BLaER1 treated with 17β-estradiol and CSF1 and Interleukin-3, amounts not matched to agents 10 nM and 100 nM (cell line): ENCODE data around the gene MVD.

Experiments used
- H3K27ac ChIP-seq, 11 experiments: shearing (Covaris generic); formaldehyde crosslinking; 2 replicates each; pipeline ENCODE4 v1.8.1; 2022
- H3K27me3 ChIP-seq, 11 experiments: shearing (Covaris generic); formaldehyde crosslinking; 2 replicates each; pipeline ENCODE4 v1.8.1; 2022
- H3K36me3 ChIP-seq, 11 experiments: shearing (Covaris generic); formaldehyde crosslinking; 2 replicates each; pipeline ENCODE4 v1.8.1; 2022
- H3K4me1 ChIP-seq, 10 experiments: shearing (Covaris generic); formaldehyde crosslinking; 2 replicates each; pipeline ENCODE4 v1.8.1; 2022
- H3K4me2 ChIP-seq, 11 experiments: shearing (Covaris generic); formaldehyde crosslinking; 2 replicates each; pipeline ENCODE4 v1.8.1; 2022
- H3K4me3 ChIP-seq, 10 experiments: shearing (Covaris generic); formaldehyde crosslinking; 2 replicates each; pipeline ENCODE4 v1.8.1; 2022
- H3K9ac ChIP-seq, 11 experiments: shearing (Covaris generic); formaldehyde crosslinking; 2 replicates each; pipeline ENCODE4 v1.8.1; 2022
- H3K9me3 ChIP-seq, 11 experiments: shearing (Covaris generic); formaldehyde crosslinking; replicated peaks in 1 of 11; 2 replicates each; pipeline ENCODE4 v1.8.1; 2022
- H4K20me1 ChIP-seq, 11 experiments: shearing (Covaris generic); formaldehyde crosslinking; 2 replicates each; pipeline ENCODE4 v1.8.1; 2022
- Cebpa-rat ChIP-seq, 11 experiments: shearing (Covaris generic); IDR thresholded peaks; 2 replicates each; pipeline ENCODE4 v1.8.1; 2022

Gene MVD

GRCh38 chr16:88630433-88630832, 32.5 kb downstream of the MVD start:
- Histone ChIP-seq H3K4me3 (no peak overlapping the region), H3K36me3 (peaks cover 39 to 69% (median 60%) of the 10 kb centered on the region in 11 experiments), H3K4me2 (peak overlapping the region in 10 of 11 experiments; percentile 1 to 100 (median 95); a peak in 16 of 22 replicates), H4K20me1 (peaks cover 0 to 56% (median 30%) of the 10 kb centered on the region in 11 experiments; a peak in 18 of 22 replicates), H3K27me3 (peaks cover 0 to 6% (median 2%) of the 10 kb centered on the region in 11 experiments; a peak in 15 of 22 replicates), H3K9me3 (no peaks in the 10 kb centered on the region), H3K4me1 (peaks cover 60 to 100% (median 90%) of the 10 kb centered on the region in 10 experiments), H3K9ac (peak overlapping the region in 6 of 11 experiments; percentile 4 to 49 (median 30); a peak in 4 of 22 replicates), H3K27ac (peak overlapping the region in 4 of 11 experiments; percentile 14 to 97 (median 75); a peak in 7 of 22 replicates)
- TF ChIP-seq Cebpa-rat (IDR thresholded peaks at IDR 0.05), result no peak

GRCh38 chr16:88629835-88630234, 33.1 kb downstream of the MVD start:
- TF ChIP-seq Cebpa-rat (IDR thresholded peaks at IDR 0.05), result no peak

GRCh38 chr16:88628512-88628974, 34.3 kb downstream of the MVD start:
- H3K27me3 ChIP-seq, result no peaks in the 10 kb centered on the region
- H3K4me2 ChIP-seq, result peak overlapping the region; percentile 75 to 99 (median 89)
- peak overlapping the region; percentile 59 to 97 (median 86); a peak in 21 of 22 replicates for H3K27ac ChIP-seq
- TF ChIP-seq Cebpa-rat (IDR thresholded peaks at IDR 0.05), result no peak
- peak overlapping the region in 3 of 10 experiments; percentile 2 to 38 (median 9); a peak in 5 of 20 replicates for H3K4me3 ChIP-seq
- peaks cover 53 to 99% (median 87%) of the 10 kb centered on the region in 10 experiments for H3K4me1 ChIP-seq
- H3K36me3 ChIP-seq, result peaks cover 58 to 88% (median 79%) of the 10 kb centered on the region in 11 experiments
- H3K9ac ChIP-seq, result peak overlapping the region; percentile 60 to 83 (median 71); a peak in 21 of 22 replicates
- H4K20me1 ChIP-seq, result peaks cover 0 to 64% (median 25%) of the 10 kb centered on the region in 11 experiments; a peak in 18 of 22 replicates
- H3K9me3 ChIP-seq, result no peaks in the 10 kb centered on the region

More at GRCh38 chr16:88629835-88630234, 33.1 kb downstream of the MVD start:
- Histone ChIP-seq H3K36me3 (peaks cover 45 to 75% (median 66%) of the 10 kb centered on the region in 11 experiments), H3K9me3 (no peaks in the 10 kb centered on the region), H3K9ac (peak overlapping the region in 8 of 11 experiments; percentile 4 to 42 (median 20); a peak in 7 of 22 replicates), H3K4me2 (peak overlapping the region in 8 of 11 experiments; percentile 16 to 99 (median 90); a peak in 13 of 22 replicates), H3K4me3 (no peak overlapping the region), H3K27me3 (0 out of 22 replicates have a peak, but pooled peaks cover 0 to under 1% (median 0%) of the 10 kb centered on the region in 11 experiments), H3K4me1 (peaks cover 54 to 100% (median 90%) of the 10 kb centered on the region in 10 experiments), H4K20me1 (peaks cover 0 to 56% (median 30%) of the 10 kb centered on the region in 11 experiments; a peak in 18 of 22 replicates), H3K27ac (peak overlapping the region in 6 of 11 experiments; percentile 2 to 97 (median 46); a peak in 7 of 22 replicates)

- Histone ChIP-seq H3K9ac (peak overlapping the region; percentile 60 to 83 (median 71); a peak in 21 of 22 replicates), H3K9me3 (no peaks in the 10 kb centered on the region), H3K27ac (peak overlapping the region; percentile 59 to 97 (median 86); a peak in 21 of 22 replicates), H3K4me3 (peak overlapping the region in 3 of 10 experiments; percentile 2 to 38 (median 9); a peak in 4 of 20 replicates), H3K4me1 (peaks cover 46 to 91% (median 80%) of the 10 kb centered on the region in 10 experiments), H3K4me2 (peak overlapping the region; percentile 75 to 99 (median 89)), H3K27me3 (no peaks in the 10 kb centered on the region), H3K36me3 (peaks cover 65 to 95% (median 86%) of the 10 kb centered on the region in 11 experiments), H4K20me1 (peaks cover 0 to 64% (median 17%) of the 10 kb centered on the region in 11 experiments; a peak in 16 of 22 replicates)
- no peak for TF ChIP-seq Cebpa-rat (IDR thresholded peaks at IDR 0.05)
Observed at GRCh38 chr16:88627531-88628411, 35.1 kb downstream of the MVD start.

GRCh38 chr16:88626646-88627045, 36.2 kb downstream of the MVD start:
- Histone ChIP-seq H4K20me1 (peaks cover 0 to 64% (median 18%) of the 10 kb centered on the region in 11 experiments; a peak in 12 of 22 replicates), H3K27ac (peak overlapping the region in 5 of 11 experiments; percentile 7 to 97 (median 92); a peak in 8 of 22 replicates), H3K9ac (peak overlapping the region in 4 of 11 experiments; percentile 14 to 83 (median 54); a peak in 2 of 22 replicates), H3K27me3 (no peaks in the 10 kb centered on the region), H3K4me2 (peak overlapping the region in 8 of 11 experiments; percentile 75 to 99 (median 89); a peak in 10 of 22 replicates), H3K4me3 (no peak overlapping the region), H3K9me3 (no peaks in the 10 kb centered on the region), H3K36me3 (peaks cover 68 to 97% (median 87%) of the 10 kb centered on the region in 11 experiments), H3K4me1 (peaks cover 36 to 80% (median 68%) of the 10 kb centered on the region in 10 experiments)
- no peak for TF ChIP-seq Cebpa-rat (IDR thresholded peaks at IDR 0.05)

GRCh38 chr16:88624977-88625576, 37.8 kb downstream of the MVD start:
- H3K4me2 ChIP-seq, result peak overlapping the region in 5 of 11 experiments; percentile 36 to 56 (median 44); a peak in 9 of 22 replicates
- no peak overlapping the region for H3K4me3 ChIP-seq
- peak overlapping the region in 3 of 11 experiments; percentile 24 to 44 (median 35); a peak in 4 of 22 replicates for H3K9ac ChIP-seq
- peaks cover 6 to 65% (median 28%) of the 10 kb centered on the region in 11 experiments; a peak in 20 of 22 replicates for H4K20me1 ChIP-seq
- no peak for TF ChIP-seq Cebpa-rat (IDR thresholded peaks at IDR 0.05)
- H3K27ac ChIP-seq, result 0 out of 22 replicates have a peak overlapping the region, but pooled peaks of 1 of the 11 experiments have one; percentile 26
- peaks cover 67 to 98% (median 85%) of the 10 kb centered on the region in 11 experiments for H3K36me3 ChIP-seq
- H3K4me1 ChIP-seq, result peaks cover 21 to 69% (median 57%) of the 10 kb centered on the region in 10 experiments
- H3K27me3 ChIP-seq, result no peaks in the 10 kb centered on the region
- no peaks in the 10 kb centered on the region for H3K9me3 ChIP-seq

GRCh38 chr16:88624481-88624880, 38.4 kb downstream of the MVD start:
- peaks cover 9 to 65% (median 34%) of the 10 kb centered on the region in 11 experiments; a peak in 21 of 22 replicates for H4K20me1 ChIP-seq
- peaks cover 67 to 98% (median 85%) of the 10 kb centered on the region in 11 experiments for H3K36me3 ChIP-seq
- peak overlapping the region in 5 of 11 experiments; percentile 1 to 44 (median 32); a peak in 6 of 22 replicates for H3K9ac ChIP-seq
- no peak overlapping the region for H3K4me3 ChIP-seq
- peaks cover 21 to 69% (median 57%) of the 10 kb centered on the region in 10 experiments for H3K4me1 ChIP-seq
- no peak for TF ChIP-seq Cebpa-rat (IDR thresholded peaks at IDR 0.05)
- peak overlapping the region in 5 of 11 experiments; percentile 36 to 56 (median 44); a peak in 7 of 22 replicates for H3K4me2 ChIP-seq
- H3K27ac ChIP-seq, result 0 out of 22 replicates have a peak overlapping the region, but pooled peaks of 2 of the 11 experiments have one; percentile 26 to 32
- H3K27me3 ChIP-seq, result no peaks in the 10 kb centered on the region
- no peaks in the 10 kb centered on the region for H3K9me3 ChIP-seq
